Measurements from ENCODE around the gene NRL.

- TF ChIP-seq CTCF (IDR thresholded peaks at IDR 0.05) (no peak), EP300 (IDR thresholded peaks at IDR 0.05) (no peak), POLR2AphosphoS5 (IDR thresholded peaks at IDR 0.05) (no peak), POLR2A (IDR thresholded peaks at IDR 0.05) (no peak)
Measured at GRCh38 chr14:24138396-24139271, 23.9 kb upstream of the NRL start.
